HG02840 (cell line): Measurements from ENCODE around the gene ITK.
A peak's percentile ranks its signal among the peaks of the same experiment; 100 is the strongest.
"Not testable (repeated sequence)": the region's sequence is repeated elsewhere in the genome, so short reads cannot be mapped to it uniquely, and the experiment has no call there.

Experiments
- ATAC-seq: cut with Tn5 transposase; IDR thresholded peaks from one replicate; pipeline ENCODE4 v1.9.1; 2021; ENCODE audit warnings: mild to moderate bottlenecking, moderate library complexity, moderate number of reproducible peaks; ENCODE audit not compliant: unreplicated experiment, low FRiP score

Gene ITK

GRCh38 chr5:157233515-157233914 is 52.9 kb downstream of the ITK start:
- no peak for ATAC-seq

- no peak for ATAC-seq
Observed at GRCh38 chr5:157236423-157236822, 55.8 kb downstream of the ITK start.

DNA sequence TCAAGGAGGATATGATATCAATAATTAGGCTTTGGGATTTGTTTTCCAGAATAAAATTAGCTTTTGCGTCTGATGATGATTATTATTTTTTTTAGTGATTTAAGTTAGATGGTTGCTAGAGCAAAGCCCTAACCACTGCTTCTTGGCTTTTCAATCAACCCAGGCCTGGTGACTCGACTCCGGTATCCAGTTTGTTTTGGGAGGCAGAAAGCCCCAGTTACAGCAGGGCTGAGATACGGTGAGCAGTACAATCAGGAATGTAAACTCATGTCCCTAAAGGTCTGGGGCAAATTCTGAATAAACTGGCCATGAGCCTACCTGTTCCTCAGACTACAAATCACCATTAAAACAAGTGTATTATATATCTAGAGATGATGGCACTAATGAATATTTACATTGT is 60.8 kb downstream of the ITK start:
- ATAC-seq, result no peak

- ATAC-seq, result not testable (repeated sequence)
Observed at GRCh38 chr5:157244704-157245103, 64.1 kb downstream of the ITK start.

- no peak for ATAC-seq
Observed at GRCh38 chr5:157245476-157245875, 64.8 kb downstream of the ITK start.

DNA sequence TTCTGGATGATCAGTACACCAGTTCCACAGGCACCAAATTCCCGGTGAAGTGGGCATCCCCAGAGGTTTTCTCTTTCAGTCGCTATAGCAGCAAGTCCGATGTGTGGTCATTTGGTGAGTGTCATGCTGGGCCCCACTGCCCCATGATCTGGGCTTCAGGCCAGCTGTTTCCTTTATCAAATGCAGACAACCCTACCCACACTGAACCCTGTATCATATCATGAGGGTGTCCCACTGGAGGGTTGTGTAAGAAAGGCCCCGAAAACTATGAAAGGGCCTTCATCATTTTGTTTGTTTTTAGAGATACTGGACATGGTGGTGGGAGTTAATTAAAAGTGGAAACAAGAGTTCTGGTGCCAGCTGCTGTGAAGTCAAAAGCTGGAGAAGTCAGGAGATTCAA is 65.2 kb downstream of the ITK start:
- no peak for ATAC-seq

- no peak for ATAC-seq
Observed at GRCh38 chr5:157247267-157247666, 66.6 kb downstream of the ITK start.

DNA sequence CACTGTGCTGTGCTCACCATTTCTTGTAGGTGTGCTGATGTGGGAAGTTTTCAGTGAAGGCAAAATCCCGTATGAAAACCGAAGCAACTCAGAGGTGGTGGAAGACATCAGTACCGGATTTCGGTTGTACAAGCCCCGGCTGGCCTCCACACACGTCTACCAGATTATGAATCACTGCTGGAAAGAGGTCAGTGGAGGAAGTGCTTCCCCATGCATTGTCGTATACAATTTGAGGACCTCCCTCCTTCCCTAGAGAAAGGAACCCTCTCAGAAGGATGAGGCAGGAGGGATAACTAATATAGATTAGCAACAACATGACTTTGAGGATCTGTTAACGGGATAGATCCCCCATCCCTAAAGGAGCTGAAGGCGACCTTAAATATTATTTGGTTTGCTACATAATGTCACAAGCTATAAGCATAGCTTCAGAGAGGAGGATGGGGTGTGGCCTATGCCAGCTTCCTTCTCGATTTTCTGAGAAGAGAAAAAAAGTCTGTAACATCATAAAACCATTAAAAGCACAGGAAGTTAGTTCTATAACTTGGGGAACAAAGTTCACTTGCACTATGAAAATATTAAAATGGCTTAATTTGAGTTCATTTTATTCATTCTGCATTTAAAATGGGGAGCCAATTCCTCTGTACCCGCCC is 68.3 kb downstream of the ITK start:
- ATAC-seq, result no peak

DNA sequence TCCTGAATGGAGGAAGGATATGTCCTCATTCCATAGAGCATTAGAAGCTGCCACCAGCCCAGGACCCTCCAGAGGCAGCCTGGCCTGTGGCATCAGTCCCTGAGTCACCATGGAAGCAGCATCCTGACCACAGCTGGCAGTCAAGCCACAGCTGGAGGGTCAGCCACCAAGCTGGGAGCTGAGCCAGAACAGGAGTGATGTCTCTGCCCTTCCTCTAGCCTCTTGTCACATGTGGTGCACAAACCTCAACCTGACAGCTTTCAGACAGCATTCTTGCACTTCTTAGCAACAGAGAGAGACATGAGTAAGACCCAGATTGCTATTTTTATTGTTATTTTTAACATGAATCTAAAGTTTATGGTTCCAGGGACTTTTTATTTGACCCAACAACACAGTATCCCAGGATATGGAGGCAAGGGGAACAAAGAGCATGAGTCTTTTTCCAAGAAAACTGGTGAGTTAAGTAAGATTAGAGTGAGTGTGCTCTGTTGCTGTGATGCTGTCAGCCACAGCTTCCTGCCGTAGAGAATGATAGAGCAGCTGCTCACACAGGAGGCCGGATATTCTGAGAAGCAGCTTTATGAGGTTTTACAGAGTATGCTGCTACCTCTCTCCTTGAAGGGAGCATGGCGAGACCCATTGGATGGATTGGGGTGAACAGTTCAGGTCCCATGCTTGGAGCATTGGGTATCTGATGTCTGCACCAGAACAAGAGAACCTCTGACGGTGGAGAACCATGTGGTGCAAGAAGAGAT is 72.2 kb downstream of the ITK start:
- peak; percentile 89 for ATAC-seq

DNA sequence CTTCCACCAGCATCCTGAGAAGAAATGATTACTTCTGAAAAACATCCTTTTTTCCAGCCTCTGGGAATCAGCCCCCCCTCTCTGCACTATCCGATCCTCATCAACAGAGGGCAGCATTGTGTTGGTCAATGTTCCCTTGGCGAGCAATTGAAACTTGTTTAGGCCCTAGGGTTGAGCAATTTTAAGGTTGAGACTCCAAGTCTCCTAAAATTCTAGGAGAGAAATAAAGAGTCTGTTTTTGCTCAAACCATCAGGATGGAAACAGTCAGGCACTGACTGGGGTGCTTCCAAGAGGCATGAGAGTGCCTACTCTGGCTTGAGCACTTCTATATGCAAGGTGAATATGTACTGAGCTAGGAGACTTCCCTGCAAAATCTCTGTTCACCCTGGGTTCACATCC is 72.9 kb downstream of the ITK start:
- ATAC-seq, result peak; percentile 53

DNA sequence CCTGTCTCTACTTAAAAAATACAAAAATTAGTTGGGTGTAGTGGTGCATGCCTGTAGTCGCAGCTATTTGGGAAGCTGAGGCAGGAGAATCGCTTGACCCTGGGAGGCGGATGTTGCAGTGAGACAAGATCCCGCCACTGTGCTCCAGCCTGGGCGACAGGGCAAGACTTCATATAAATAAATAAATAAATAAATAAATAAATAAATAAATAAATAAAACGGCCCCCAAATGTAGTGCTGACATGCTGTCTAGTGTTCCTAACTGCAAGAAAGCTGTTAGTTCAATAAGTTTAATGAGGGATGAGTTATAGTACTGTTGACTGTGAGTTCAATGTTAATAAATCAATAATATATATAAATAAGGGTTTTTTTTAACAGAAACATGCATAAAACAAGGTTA is 77.8 kb downstream of the ITK start:
- ATAC-seq, result no peak

DNA sequence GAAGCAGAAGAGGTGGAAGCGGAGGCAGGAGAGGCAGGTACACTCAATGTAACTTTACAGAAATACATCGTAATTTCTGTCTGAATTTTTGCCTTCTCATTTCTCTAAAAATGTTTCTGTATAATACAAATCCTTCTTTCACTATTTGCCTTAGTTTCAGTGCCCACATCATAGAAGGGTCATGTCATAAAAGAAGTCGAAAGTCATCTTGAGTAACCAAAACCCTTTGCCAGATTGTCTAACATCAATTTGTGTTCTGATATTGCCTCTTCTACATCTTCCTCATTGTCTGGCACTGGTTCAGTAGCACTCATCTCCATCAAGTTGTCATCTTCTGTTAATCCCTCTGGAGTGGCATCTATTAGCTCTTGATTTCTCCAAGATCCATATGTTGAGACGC is 79.1 kb downstream of the ITK start:
- no peak for ATAC-seq

DNA sequence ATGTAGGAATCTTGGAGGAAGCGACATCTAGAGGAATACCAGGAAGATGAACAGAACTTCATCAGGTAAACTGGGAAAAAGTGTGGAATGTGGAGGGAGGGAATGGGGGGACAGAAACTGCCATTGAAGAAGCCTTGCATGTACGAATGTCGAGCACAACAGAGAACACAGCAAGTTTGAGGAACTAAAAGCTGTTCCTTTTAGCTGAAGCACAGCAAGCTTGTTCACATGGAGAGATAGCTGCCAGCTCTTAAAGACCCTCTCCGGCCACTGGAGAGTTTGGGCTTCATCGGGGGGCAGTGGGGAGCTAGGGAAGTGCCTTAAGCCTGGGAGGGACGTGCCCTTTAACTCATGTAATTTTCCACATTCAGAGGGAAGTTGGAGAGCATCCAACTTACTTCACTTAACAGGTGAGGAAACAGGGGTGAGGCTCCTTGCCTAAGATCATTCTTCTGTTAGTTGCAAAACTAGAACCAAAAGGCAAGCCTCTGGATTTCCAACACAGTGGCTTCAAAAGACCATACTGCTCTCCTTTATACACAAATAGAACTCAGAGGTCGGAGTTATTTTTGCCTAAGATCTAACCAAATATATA is 83.0 kb downstream of the ITK start:
- no peak for ATAC-seq

- ATAC-seq, result peak; percentile 82
Observed at GRCh38 chr5:157265714-157266285, 85.2 kb downstream of the ITK start, which contains the start of gene CYFIP2. TSS of gene CYFIP2 (plus strand) at chr5:157266123. CDS start at chr5:157285362, 19,239 bp downstream.

GRCh38 chr5:157266286-157267007 is 85.8 kb downstream of the ITK start:
- ATAC-seq, result peak; percentile 56

DNA sequence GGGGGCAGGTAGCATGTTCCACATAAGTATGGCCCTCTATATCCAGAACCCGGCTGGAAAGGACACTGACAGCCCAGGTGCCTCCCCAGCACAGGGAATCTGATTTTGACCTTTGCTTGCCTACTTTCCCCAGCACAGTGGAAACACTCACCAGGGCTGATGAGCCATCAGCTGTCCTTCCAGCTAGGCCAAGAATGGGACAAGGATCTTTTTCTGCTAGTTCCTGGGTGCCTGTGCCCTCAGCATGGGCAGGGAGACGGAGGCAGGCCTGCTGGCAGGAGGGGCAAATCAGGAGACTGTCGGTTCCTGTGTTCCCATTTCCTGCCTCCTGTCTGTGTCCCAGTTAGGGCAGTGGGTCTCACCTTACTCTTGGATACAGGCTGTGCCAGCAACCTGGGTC is 86.4 kb downstream of the ITK start:
- ATAC-seq, result no peak

DNA sequence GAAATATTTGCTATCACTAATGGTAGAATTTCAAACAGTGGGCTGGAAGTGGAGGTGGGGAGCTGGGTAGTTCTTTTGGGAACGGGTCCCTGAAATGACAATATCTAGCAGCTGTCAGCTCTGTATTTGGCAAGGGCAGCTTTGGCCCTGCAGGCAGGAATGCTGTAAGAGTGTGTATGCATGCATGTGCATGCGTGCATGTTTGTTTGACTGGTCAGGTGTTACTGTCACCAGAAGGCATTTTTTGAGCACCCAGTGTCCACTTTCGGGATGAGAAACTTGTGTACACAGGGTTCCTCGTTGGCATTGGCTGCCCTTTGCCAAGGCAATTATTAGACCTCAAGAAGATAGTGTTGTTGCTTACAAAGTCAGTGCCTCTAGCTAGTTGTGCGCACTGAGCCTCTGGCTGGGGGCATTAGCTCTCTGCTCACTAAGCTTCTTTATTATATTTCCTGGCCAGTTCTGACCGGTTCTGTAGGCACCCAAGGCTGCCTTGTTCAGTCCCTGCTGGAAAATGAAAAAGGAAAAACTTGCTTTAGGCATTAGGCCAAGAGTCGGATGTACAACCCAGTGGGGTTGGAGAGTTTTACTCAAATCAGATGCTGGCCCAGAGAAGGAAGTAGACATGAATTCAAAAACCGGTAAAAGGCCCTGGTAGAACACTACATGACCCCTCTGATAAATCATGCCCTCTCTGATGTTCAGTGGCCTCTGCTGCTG is 87.3 kb downstream of the ITK start:
- ATAC-seq, result no peak

DNA sequence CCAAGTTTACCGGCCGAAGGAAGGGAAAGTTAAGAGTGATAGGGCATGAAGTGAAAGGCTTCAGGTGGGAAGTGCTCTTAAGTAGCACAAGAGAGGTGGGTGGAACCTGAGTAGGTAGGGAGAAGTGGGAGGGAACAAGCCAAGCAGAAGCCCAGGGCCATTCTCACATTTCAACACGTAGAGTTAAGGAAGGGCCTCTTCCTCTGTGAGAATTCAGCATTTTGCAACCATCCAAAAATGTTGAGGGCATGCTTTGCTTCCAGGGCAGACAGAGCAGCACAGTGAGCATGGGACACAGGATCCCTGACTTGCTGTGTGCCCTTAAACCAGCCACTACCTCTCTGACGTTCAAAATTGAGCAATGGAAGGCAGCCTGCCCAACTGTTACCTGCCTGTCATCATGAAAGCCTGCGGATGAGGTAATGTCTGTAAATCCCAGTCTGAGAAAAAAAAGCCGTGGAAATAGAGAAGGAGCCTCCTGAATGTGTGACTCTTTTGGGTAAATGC is 88.6 kb downstream of the ITK start:
- ATAC-seq, result no peak

DNA sequence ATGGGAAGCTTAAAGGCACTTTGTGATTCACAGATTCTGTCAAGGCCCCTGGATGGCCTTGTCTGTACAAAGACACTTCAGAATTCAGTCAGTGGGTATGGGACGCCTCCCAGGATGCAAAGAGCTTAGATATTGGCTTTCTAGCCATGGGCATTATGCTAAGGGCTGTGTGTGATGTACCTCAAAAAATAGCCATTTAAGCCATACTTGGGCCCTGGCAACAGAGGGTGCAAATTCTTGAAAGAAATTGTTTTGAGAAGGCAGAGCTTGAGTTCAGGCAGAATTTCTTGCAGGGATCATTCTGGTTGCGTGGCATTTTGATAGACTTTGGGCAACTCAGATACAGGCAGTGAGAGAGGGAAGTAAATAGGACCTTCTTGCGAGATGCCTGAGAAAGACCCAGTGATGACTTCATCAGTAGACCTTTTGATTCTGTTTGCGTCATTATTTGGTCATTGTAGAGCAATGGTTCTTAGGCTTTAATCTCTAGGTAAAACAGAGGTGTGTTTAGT is 89.2 kb downstream of the ITK start:
- ATAC-seq, result no peak

DNA sequence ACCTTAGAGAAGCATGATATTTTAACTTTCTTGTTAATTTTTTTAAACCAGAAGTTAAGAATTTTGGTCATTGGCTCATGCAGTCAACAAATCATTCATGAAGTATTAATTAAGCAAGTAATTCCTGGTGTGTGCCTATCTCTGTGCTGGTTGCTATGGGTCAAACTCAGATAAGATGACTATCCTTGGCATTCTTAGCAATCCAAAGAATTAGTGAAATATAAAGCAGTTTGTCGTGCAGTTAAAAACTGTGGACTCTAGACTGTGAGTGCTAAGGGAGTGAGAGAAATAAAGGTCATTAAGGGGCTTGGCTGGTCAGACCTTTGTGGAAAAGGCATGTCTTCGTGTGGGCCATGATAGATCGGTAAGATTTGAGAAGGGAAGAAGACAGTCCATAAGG is 90.1 kb downstream of the ITK start:
- ATAC-seq, result no peak
